Gastroesophageal sphincter (tissue), 4 donors: Measurements from ENCODE around the gene CDKN2AIP. TPM values are rescaled to one million over a fixed set of nuclear protein-coding genes. Genes with fewer than 3 reads are reported as not detected.

Experiments used
- ATAC-seq: fragments of 150-250 bp; one replicate; pipeline ENCODE4 v1.9.1; 2016; ENCODE audit warnings: mild to moderate bottlenecking, moderate library complexity
- H3K27ac ChIP-seq, 4 donors: fragments of 200-600 bp; sonication (generic) in 3 of 4; 1 replicate in 3 of 4; 2 replicates in 1 of 4; pipeline ENCODE4 v1.5.1; 2016 to 2019
- H3K27me3 ChIP-seq: fragments of 200-600 bp; sonication (generic); one replicate; pipeline ENCODE4 v1.5.1; 2019
- H3K36me3 ChIP-seq, 2 donors: fragments of 200-600 bp; sonication (generic); one replicate each; pipeline ENCODE4 v1.5.1; 2019; ENCODE audit warnings: control low read depth in 1 of 2
- H3K4me1 ChIP-seq, 3 donors: fragments of 200-600 bp; sonication (generic); 1 replicate in 2 of 3; 2 replicates in 1 of 3; pipeline ENCODE4 v1.5.1; 2016 to 2019; ENCODE audit warnings: control low read depth in 2 of 3
- H3K4me3 ChIP-seq, 2 donors: fragments of 200-600 bp; sonication (generic); one replicate each; pipeline ENCODE4 v1.5.1; 2019; ENCODE audit warnings: mild to moderate bottlenecking in 1 of 2, moderate library complexity in 1 of 2
- H3K9me3 ChIP-seq, 3 donors: fragments of 200-600 bp; sonication (generic); one replicate each; pipeline ENCODE4 v1.5.1; 2017 to 2019; ENCODE audit warnings: control low read depth in 2 of 3
- EP300 ChIP-seq: sonication (generic); formaldehyde crosslinking; IDR thresholded peaks from one replicate; pipeline ENCODE4 v1.6.1; 2017; ENCODE audit warnings: antibody characterized with exemption, mild to moderate bottlenecking
- POLR2A ChIP-seq, 2 donors: fragments of 450-650 bp; IDR thresholded peaks; one replicate each; pipeline ENCODE4 v1.6.1; 2017; ENCODE audit warnings: antibody characterized with exemption in 2 of 2, mild to moderate bottlenecking in 2 of 2, moderate library complexity in 1 of 2
- POLR2AphosphoS5 ChIP-seq: sonication (generic); formaldehyde crosslinking; IDR thresholded peaks from one replicate; pipeline ENCODE4 v1.6.1; 2017; ENCODE audit warnings: antibody characterized with exemption
- WGBS, 2 donors: methylation state at CpG; one replicate each; pipeline ENCODE4 v1.1.5; 2018; ENCODE audit warnings: low coverage in 1 of 2; 5-methylcytosine and 5-hydroxymethylcytosine counted together
- total RNA-seq, 4 donors: library from RNA; depleted of rRNA; stranded (reverse); fragments of >200 nt; gene quantifications; one replicate each; pipeline ENCODE4 v1.1.0, GENCODE V29; 2016
- TF ChIP-seq, protein P1 (sequence below), 4 experiments: fragments of 200-600 bp in 2 of 4; fragments of 450-650 bp in 2 of 4; sonication (generic) in 1 of 4; IDR thresholded peaks; one replicate each; pipeline ENCODE4 v1.5.1; 2017 to 2019; ENCODE audit warnings: antibody characterized with exemption in 4 of 4, mild to moderate bottlenecking in 2 of 4, moderate library complexity in 2 of 4

Gene CDKN2AIP
- total RNA-seq, 4 donors from 2014 or later: 25.5 to 31.6 (median 28.9) TPM

DNA sequence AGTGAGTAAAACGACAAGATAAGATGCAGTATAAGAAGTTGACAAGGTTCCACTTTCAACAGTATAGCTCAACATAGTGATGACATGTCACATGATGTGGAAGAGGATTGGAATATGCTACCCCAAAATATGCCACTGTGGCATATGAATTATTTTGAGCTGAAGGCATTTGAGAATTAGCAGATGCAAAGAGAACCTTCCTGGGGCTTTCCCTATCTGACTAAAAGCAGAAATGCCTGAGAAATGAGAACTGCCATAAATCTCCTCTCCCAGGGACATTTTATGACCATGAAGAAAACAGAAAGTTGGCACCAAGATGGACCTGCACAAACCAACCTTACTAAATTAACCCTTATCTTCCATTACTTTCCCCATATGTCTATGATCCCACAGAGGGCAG is 24.8 kb downstream of the CDKN2AIP start:
- TF ChIP-seq, protein P1, sequence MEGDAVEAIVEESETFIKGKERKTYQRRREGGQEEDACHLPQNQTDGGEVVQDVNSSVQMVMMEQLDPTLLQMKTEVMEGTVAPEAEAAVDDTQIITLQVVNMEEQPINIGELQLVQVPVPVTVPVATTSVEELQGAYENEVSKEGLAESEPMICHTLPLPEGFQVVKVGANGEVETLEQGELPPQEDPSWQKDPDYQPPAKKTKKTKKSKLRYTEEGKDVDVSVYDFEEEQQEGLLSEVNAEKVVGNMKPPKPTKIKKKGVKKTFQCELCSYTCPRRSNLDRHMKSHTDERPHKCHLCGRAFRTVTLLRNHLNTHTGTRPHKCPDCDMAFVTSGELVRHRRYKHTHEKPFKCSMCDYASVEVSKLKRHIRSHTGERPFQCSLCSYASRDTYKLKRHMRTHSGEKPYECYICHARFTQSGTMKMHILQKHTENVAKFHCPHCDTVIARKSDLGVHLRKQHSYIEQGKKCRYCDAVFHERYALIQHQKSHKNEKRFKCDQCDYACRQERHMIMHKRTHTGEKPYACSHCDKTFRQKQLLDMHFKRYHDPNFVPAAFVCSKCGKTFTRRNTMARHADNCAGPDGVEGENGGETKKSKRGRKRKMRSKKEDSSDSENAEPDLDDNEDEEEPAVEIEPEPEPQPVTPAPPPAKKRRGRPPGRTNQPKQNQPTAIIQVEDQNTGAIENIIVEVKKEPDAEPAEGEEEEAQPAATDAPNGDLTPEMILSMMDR (IDR thresholded peaks at IDR 0.05): no peak
- TF ChIP-seq EP300 (no peak), POLR2A (IDR thresholded peaks at IDR 0.05) (no peak), POLR2AphosphoS5 (no peak)
- H3K27me3 ChIP-seq: no peaks in the 10 kb centered on the region
- ATAC-seq: no peak
- no peaks in the 10 kb centered on the region for H3K36me3 ChIP-seq
- H3K9me3 ChIP-seq: no peaks in the 10 kb centered on the region
- no peak overlapping the region for H3K4me3 ChIP-seq
- WGBS, 2 donors: 90 to 92% methylated on average over 1 of the region's 1 CpG
- H3K4me1 ChIP-seq: peaks cover 0 to 3% (median 0%) of the 10 kb centered on the region in 3 donors
- no peak overlapping the region for H3K27ac ChIP-seq

DNA sequence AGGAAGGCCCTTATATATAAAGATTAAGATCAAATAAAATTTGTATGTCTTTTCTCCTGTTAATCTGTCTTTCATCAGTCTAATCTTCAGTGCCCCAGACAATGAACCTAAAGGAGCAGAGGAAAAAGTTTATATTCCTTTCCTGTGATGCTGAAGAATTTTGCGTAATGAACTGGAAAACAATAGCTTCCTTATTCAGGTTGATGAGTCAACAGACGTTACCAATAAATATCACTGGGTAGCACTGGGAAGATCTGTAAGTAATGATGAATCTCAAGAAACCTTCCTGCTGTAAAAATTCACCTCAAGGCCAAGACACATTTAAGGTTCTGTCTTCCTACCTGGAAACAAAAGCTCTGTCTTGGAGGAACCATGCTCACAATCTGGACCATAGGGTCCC is 25.5 kb downstream of the CDKN2AIP start:
- Histone ChIP-seq H3K36me3 (no peaks in the 10 kb centered on the region), H3K27ac (no peak overlapping the region), H3K9me3 (no peaks in the 10 kb centered on the region), H3K4me3 (no peak overlapping the region), H3K4me1 (peaks cover 0 to 3% (median 0%) of the 10 kb centered on the region in 3 donors), H3K27me3 (no peaks in the 10 kb centered on the region)
- WGBS, 2 donors: 81 to 96% methylated on average over 2 of the region's 2 CpGs
- no peak for ATAC-seq
- TF ChIP-seq POLR2A (IDR thresholded peaks at IDR 0.05): no peak
- TF ChIP-seq EP300: no peak
- TF ChIP-seq, protein P1 (IDR thresholded peaks at IDR 0.05): no peak
- TF ChIP-seq POLR2AphosphoS5: no peak

DNA sequence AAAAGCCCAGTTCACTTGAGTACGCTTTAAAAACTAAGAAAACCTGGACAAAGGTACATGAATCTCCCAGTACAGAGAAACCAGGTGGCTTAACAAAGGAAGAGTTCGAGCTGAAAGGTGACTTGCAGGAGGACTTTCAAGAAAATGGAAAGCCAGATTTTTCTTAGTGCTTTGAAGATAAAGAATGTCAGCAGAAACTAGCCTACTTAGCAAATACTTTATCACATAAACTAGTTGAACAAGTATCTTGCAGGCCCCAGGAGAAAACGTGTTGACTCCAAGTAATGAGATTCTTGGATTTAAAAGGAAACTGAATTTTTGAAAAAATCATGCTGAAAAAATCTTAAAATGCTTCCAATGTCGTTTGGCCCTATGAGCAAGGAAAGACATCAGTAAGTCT is 26.4 kb downstream of the CDKN2AIP start:
- no peak overlapping the region for H3K4me3 ChIP-seq
- H3K4me1 ChIP-seq: peaks cover 0 to 3% (median 0%) of the 10 kb centered on the region in 3 donors
- H3K36me3 ChIP-seq: no peaks in the 10 kb centered on the region
- no peak for ATAC-seq
- 62 to 78% methylated on average over 4 of the region's 4 CpGs for WGBS, 2 donors
- TF ChIP-seq POLR2A (IDR thresholded peaks at IDR 0.05) (no peak), EP300 (no peak)
- H3K27ac ChIP-seq: no peak overlapping the region
- no peaks in the 10 kb centered on the region for H3K9me3 ChIP-seq
- peaks cover 5% of the 10 kb centered on the region for H3K27me3 ChIP-seq

DNA sequence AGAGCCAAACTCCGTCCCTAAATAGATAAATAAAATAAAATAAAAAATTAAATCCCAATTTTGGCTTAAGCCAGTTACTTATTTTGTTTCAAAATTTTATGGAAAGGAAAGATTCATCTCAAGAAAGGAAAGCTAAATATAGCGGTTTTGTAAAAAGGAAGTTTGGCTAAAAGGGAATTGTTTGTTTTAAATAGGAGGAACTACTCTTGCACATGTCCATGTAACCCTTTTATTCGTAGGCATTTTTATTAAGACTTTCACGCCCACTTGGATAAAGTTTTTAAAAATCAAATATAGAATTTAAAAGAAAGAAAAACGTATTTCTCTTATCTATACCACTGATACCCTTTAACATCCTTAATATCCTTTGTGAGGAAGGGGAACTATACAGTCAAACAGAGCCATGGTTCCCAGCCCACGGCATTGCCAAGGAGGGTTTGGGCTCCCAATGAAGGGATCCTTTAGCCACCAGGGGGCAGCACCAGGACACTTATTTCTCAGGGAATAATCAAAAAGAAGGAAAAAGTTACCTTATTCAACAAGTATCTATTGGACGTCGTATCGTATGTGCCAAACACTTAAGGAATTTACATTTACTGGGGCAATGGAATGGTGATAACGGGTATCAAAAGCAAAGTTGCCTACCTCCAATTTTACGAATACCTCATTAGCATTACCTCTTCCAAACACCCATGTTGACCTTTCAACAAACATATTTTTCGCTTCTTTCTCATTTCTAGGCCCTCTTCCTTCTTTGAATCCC is 27.7 kb downstream of the CDKN2AIP start:
- no peak overlapping the region for H3K4me3 ChIP-seq
- H3K36me3 ChIP-seq: no peaks in the 10 kb centered on the region
- H3K27me3 ChIP-seq: peaks cover 18% of the 10 kb centered on the region
- no peak overlapping the region for H3K27ac ChIP-seq
- peaks cover 0 to 3% (median 0%) of the 10 kb centered on the region in 3 donors for H3K4me1 ChIP-seq
- no peaks in the 10 kb centered on the region for H3K9me3 ChIP-seq
- peak; percentile 86 for ATAC-seq
- TF ChIP-seq, protein P1 (IDR thresholded peaks at IDR 0.05): peak; percentile 83 to 90 (median 86)
- TF ChIP-seq POLR2AphosphoS5 (no peak), POLR2A (IDR thresholded peaks at IDR 0.05) (no peak)
- 16 to 23% methylated on average over 12 of the region's 12 CpGs for WGBS, 2 donors

DNA sequence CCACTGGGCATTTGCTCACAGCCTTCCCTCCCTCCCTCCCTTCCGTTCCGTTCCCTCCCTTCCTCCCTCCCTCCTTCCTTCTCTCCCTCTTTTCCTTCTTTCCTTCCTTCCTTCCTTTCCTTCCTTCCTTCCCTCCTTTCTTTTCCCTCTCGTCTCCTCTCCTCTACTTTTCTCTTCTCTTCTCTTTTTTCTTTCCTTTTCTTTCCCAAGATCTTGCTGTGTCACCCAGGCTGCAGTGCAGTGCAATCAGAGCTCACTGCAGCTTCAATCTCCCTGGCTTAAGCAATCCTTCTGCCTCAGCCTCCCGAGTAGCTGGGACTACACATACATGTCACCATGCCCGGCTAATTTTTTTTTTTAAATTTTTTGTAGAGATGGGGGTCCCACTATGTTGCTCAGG is 33.7 kb downstream of the CDKN2AIP start:
- Histone ChIP-seq H3K27ac (no peak overlapping the region), H3K9me3 (no peaks in the 10 kb centered on the region), H3K36me3 (no peaks in the 10 kb centered on the region), H3K4me3 (no peak overlapping the region), H3K27me3 (peaks cover 22% of the 10 kb centered on the region), H3K4me1 (no peaks in the 10 kb centered on the region)
- no peak for TF ChIP-seq POLR2A (IDR thresholded peaks at IDR 0.05)
- TF ChIP-seq EP300: no peak
- TF ChIP-seq, protein P1 (IDR thresholded peaks at IDR 0.05): no peak
- TF ChIP-seq POLR2AphosphoS5: no peak
- no peak for ATAC-seq
- WGBS, 2 donors: 26 to 40% methylated on average over 4 to 5 of the region's 5 CpGs
